Globus pallidus (tissue), 1 donor: Measurements from ENCODE around the gene HACD2.
A peak's percentile ranks its signal among the peaks of the same experiment; 100 is the strongest.

ENCODE experiments used
- DNase-seq: peaks from one replicate; pipeline ENCODE4 v3.0.0-alpha.2; 2015; ENCODE audit warnings: low spot score

The HACD2 gene

GRCh38 chr3:123481071-123481470 lies 103.8 kb downstream of the HACD2 start:
- DNase-seq = no peak

- no peak for DNase-seq
Measured at GRCh38 chr3:123480428-123480827, 104.4 kb downstream of the HACD2 start.

GRCh38 chr3:123479891-123480290 lies 105.0 kb downstream of the HACD2 start:
- no peak for DNase-seq

GRCh38 chr3:123478314-123478713 lies 106.5 kb downstream of the HACD2 start:
- no peak for DNase-seq

GRCh38 chr3:123476967-123477750 lies 107.7 kb downstream of the HACD2 start:
- DNase-seq = no peak

GRCh38 chr3:123475786-123476185 lies 109.1 kb downstream of the HACD2 start:
- DNase-seq = no peak

GRCh38 chr3:123471106-123471505 lies 113.7 kb downstream of the HACD2 start:
- no peak for DNase-seq

- DNase-seq = no peak
Measured at GRCh38 chr3:123469323-123469995, 115.4 kb downstream of the HACD2 start.

GRCh38 chr3:123467046-123467445 lies 117.8 kb downstream of the HACD2 start:
- DNase-seq = no peak

GRCh38 chr3:123464211-123464610 lies 120.6 kb downstream of the HACD2 start:
- DNase-seq = no peak

- DNase-seq = no peak
Measured at GRCh38 chr3:123459862-123460261, 125.0 kb downstream of the HACD2 start.

GRCh38 chr3:123458255-123458654 lies 126.6 kb downstream of the HACD2 start:
- no peak for DNase-seq

GRCh38 chr3:123457841-123458240 lies 127.0 kb downstream of the HACD2 start:
- DNase-seq = no peak

- DNase-seq = no peak
Measured at GRCh38 chr3:123453675-123454074, 131.2 kb downstream of the HACD2 start.

GRCh38 chr3:123451186-123451585 lies 133.7 kb downstream of the HACD2 start:
- no peak for DNase-seq

- DNase-seq = peak; percentile 73
Measured at GRCh38 chr3:123449997-123450604, 134.8 kb downstream of the HACD2 start.

- peak; percentile 72 for DNase-seq
Measured at GRCh38 chr3:123449102-123449996, 135.5 kb downstream of the HACD2 start.

- DNase-seq = peak; percentile 41
Measured at GRCh38 chr3:123448536-123449101, 136.2 kb downstream of the HACD2 start, which contains the start of gene ADCY5. Gene ADCY5, minus strand, starts transcription at chr3:123449090. Its CDS starts 545 bp downstream, at chr3:123448545.

- peak; percentile 28 for DNase-seq
Measured at GRCh38 chr3:123447749-123448517, 136.9 kb downstream of the HACD2 start.

GRCh38 chr3:123447416-123447748 lies 137.5 kb downstream of the HACD2 start:
- DNase-seq = no peak

GRCh38 chr3:123446610-123447109 lies 138.2 kb downstream of the HACD2 start:
- DNase-seq = no peak
